Measurements from ENCODE around the gene PDE11A.
"Not testable (repeated sequence)": the region's sequence is repeated elsewhere in the genome, so short reads cannot be mapped to it uniquely, and the experiment has no call there.

PDE11A gene

DNA sequence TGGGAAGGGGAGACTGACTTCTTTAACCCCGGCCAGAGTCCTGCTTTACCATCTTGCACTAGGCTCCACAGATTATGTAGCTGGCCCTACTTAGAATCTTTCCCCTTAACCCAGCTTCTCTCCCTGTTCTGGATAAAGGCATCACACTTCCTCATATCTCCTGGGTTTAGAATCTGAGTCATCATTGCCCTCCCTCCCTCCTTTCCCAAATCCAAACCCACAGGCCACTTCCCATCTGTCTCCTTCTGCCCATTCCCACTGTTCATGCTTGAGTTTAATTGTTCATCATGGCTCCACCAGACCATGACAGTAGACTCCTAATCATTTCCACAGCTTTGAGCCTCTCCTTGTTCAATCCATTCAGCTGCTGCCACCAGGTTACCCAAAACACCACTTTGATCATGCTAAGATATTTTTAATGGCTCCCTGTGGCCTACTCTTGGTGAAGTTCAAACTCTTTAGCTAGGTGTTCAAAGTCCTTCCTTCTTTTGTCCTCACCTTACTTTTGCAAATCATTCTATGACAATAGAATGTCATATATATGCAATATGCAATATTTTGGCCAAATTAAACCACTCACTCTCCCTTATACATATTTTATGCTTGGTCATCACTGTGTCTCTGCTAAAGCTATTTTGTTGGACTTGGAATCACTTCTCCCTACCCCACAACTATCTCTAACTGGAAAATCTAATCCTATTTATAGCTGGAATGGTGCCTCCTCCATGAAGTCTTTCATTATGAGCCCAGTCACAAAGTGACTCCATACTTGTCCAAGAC, 5.5 kb downstream of the PDE11A start:
- no peak for DNase-seq
- no peaks in the 10 kb centered on the region for H3K4me1 Mint-ChIP-seq
- no peak overlapping the region for H3K27ac Mint-ChIP-seq
- H3K9me3 Mint-ChIP-seq, result no peaks in the 10 kb centered on the region
- H3K36me3 Mint-ChIP-seq (ENCODE audit: low read depth), result no peaks in the 10 kb centered on the region
- TF ChIP-seq CTCF (IDR thresholded peaks at IDR 0.05), result no peak
- H3K27me3 Mint-ChIP-seq (ENCODE audit: low read depth, poor library complexity), result peaks cover 28% of the 10 kb centered on the region
- H3K4me3 Mint-ChIP-seq, result no peak overlapping the region

DNA sequence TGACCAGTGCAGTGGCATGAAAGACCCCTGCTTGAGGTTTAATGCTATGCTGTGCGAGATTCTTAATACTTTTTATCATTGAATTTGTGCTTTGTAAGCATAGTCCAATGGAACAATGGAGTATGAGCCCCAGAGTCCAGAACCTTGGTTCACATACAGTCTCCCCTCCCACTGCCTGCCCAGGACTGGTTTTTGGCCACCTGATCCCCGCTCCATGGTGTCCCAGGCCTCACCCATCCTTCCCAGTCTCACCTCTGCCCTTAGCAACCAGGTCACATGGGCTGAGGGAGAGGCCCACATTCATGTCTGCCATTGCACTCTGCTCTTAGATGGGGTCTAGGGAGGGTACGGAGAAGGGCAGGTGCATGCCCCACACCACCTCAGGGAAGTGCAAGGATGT, 6.3 kb downstream of the PDE11A start:
- TF ChIP-seq CTCF (IDR thresholded peaks at IDR 0.05), result no peak
- no peaks in the 10 kb centered on the region for H3K4me1 Mint-ChIP-seq
- H3K36me3 Mint-ChIP-seq (ENCODE audit: low read depth), result no peaks in the 10 kb centered on the region
- peaks cover 22% of the 10 kb centered on the region for H3K27me3 Mint-ChIP-seq (ENCODE audit: low read depth, poor library complexity)
- H3K4me3 Mint-ChIP-seq, result no peak overlapping the region
- no peak overlapping the region for H3K27ac Mint-ChIP-seq
- no peak for DNase-seq
- H3K9me3 Mint-ChIP-seq, result no peaks in the 10 kb centered on the region

GRCh38 chr2:178059681-178060080, 12.9 kb downstream of the PDE11A start:
- no peak for TF ChIP-seq CTCF (IDR thresholded peaks at IDR 0.05)
- peaks cover 11% of the 10 kb centered on the region for H3K4me1 Mint-ChIP-seq
- peaks cover 4% of the 10 kb centered on the region for H3K27me3 Mint-ChIP-seq (ENCODE audit: low read depth, poor library complexity)
- peak overlapping the region; percentile 69 for H3K27ac Mint-ChIP-seq
- no peak overlapping the region for H3K4me3 Mint-ChIP-seq
- no peaks in the 10 kb centered on the region for H3K36me3 Mint-ChIP-seq (ENCODE audit: low read depth)
- peaks cover 3% of the 10 kb centered on the region for H3K9me3 Mint-ChIP-seq
- no peak for DNase-seq

DNA sequence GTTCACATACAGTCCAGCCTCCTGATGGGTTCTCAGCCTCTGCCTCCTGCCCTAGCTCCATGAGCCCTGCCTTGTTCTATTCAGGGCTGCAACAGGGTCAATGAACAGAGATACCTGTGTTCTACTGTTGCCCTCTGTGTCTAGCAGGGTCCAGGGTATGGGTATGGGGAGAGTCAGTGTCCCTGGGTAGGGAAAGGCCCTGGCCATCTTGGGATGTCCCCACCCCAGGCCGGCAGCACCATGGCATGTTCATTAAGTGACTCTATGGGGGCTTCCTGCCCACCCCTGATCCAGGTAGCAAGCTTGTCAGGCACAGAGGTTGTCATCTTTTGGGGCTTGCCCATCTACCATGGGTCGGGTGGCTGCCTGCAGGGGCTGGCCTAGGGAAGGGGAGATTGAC, 13.5 kb downstream of the PDE11A start:
- no peak for DNase-seq
- TF ChIP-seq CTCF (IDR thresholded peaks at IDR 0.05), result no peak
- Mint-ChIP-seq H3K27ac (no peak overlapping the region), H3K4me3 (no peak overlapping the region), H3K4me1 (peaks cover 11% of the 10 kb centered on the region), H3K9me3 (peaks cover 3% of the 10 kb centered on the region), H3K27me3 (ENCODE audit: low read depth, poor library complexity) (peaks cover 8% of the 10 kb centered on the region), H3K36me3 (ENCODE audit: low read depth) (no peaks in the 10 kb centered on the region)

GRCh38 chr2:178057179-178057680, 15.3 kb downstream of the PDE11A start:
- Mint-ChIP-seq H3K4me3 (no peak overlapping the region), H3K27ac (no peak overlapping the region), H3K27me3 (ENCODE audit: low read depth, poor library complexity) (peaks cover 19% of the 10 kb centered on the region), H3K36me3 (ENCODE audit: low read depth) (no peaks in the 10 kb centered on the region), H3K9me3 (peaks cover 3% of the 10 kb centered on the region), H3K4me1 (peaks cover 11% of the 10 kb centered on the region)
- no peak for TF ChIP-seq CTCF (IDR thresholded peaks at IDR 0.05)
- DNase-seq, result no peak

- Mint-ChIP-seq H3K4me1 (peaks cover 11% of the 10 kb centered on the region), H3K27me3 (ENCODE audit: low read depth, poor library complexity) (peaks cover 19% of the 10 kb centered on the region), H3K27ac (no peak overlapping the region), H3K36me3 (ENCODE audit: low read depth) (no peaks in the 10 kb centered on the region), H3K4me3 (no peak overlapping the region), H3K9me3 (peaks cover 3% of the 10 kb centered on the region)
- TF ChIP-seq CTCF (IDR thresholded peaks at IDR 0.05), result no peak
- DNase-seq, result no peak
Observed at GRCh38 chr2:178056345-178056744, 16.2 kb downstream of the PDE11A start.

- H3K9me3 Mint-ChIP-seq; H3K4me1 Mint-ChIP-seq; H3K27ac Mint-ChIP-seq; H3K36me3 Mint-ChIP-seq (ENCODE audit: low read depth); DNase-seq; H3K4me3 Mint-ChIP-seq: not testable (repeated sequence)
- H3K27me3 Mint-ChIP-seq (ENCODE audit: low read depth, poor library complexity), result peaks cover 25% of the 10 kb centered on the region
Observed at GRCh38 chr2:178051257-178051656, 21.3 kb downstream of the PDE11A start.

All from nephron progenitor cell (in vitro differentiated cells).